HL-60/S4 treated with retinoic acid at 250 ng/mL for 4 days and 3 days (cell line): Measurements from ENCODE around the gene EGFLAM.

Experiments used
- in situ Hi-C: fragments of 300-500 bp; cut with MboI; formaldehyde crosslinking; loops from 2 replicates; pipeline ENCODE4 v1.7.0; 2022; ENCODE audit warnings: low sequenced_read_pairs

Gene EGFLAM

GRCh38 chr5:38258319-38259061 is at the start of gene EGFLAM:
EGFLAM (plus strand) TSS chr5:38258559; CDS start chr5:38258755, 196 bp downstream.
- in situ Hi-C loops = loop anchor here (25.0 kb wide), 1 partner anchor 554 kb away; no protein-coding TSS in a partner anchor

GRCh38 chr5:38208782-38209378 is 49.5 kb upstream of the EGFLAM start:
- in situ Hi-C loops = no loop called here

GRCh38 chr5:38210676-38211353 is 47.5 kb upstream of the EGFLAM start:
- in situ Hi-C loops = no loop called here

- in situ Hi-C loops = no loop called here
These were observed 47.0 kb upstream of the EGFLAM start for GRCh38 chr5:38211354-38211710.

- in situ Hi-C loops = no loop called here
These were observed 46.1 kb upstream of the EGFLAM start for GRCh38 chr5:38212307-38212706.

GRCh38 chr5:38226091-38226490 is 32.3 kb upstream of the EGFLAM start:
- in situ Hi-C loops = no loop called here

- in situ Hi-C loops = no loop called here
These were observed 29.4 kb upstream of the EGFLAM start for GRCh38 chr5:38228914-38229313.

GRCh38 chr5:38234737-38235136 is 23.6 kb upstream of the EGFLAM start:
- in situ Hi-C loops = no loop called here

- in situ Hi-C loops = no loop called here
These were observed 20.7 kb upstream of the EGFLAM start for GRCh38 chr5:38237681-38238080.

- in situ Hi-C loops = no loop called here
These were observed 18.1 kb upstream of the EGFLAM start for GRCh38 chr5:38240212-38240611.

- in situ Hi-C loops = no loop called here
These were observed 16.7 kb upstream of the EGFLAM start for GRCh38 chr5:38241655-38242054.

- in situ Hi-C loops = no loop called here
These were observed 13.1 kb upstream of the EGFLAM start for GRCh38 chr5:38245307-38245706.

GRCh38 chr5:38249301-38249700 is 9.1 kb upstream of the EGFLAM start:
- in situ Hi-C loops = no loop called here

GRCh38 chr5:38249812-38250211 is 8.5 kb upstream of the EGFLAM start:
- in situ Hi-C loops = loop anchor here (25.0 kb wide), 1 partner anchor 562 kb away; no protein-coding TSS in a partner anchor

GRCh38 chr5:38250763-38251448 is 7.5 kb upstream of the EGFLAM start:
- in situ Hi-C loops = loop anchor here (25.0 kb wide), 1 partner anchor 561 kb away; no protein-coding TSS in a partner anchor

GRCh38 chr5:38253759-38254158 is 4.6 kb upstream of the EGFLAM start:
- in situ Hi-C loops = loop anchor here (25.0 kb wide), 1 partner anchor 559 kb away; no protein-coding TSS in a partner anchor

GRCh38 chr5:38257308-38258041 is 884 bp upstream of the EGFLAM start:
- in situ Hi-C loops = loop anchor here (25.0 kb wide), 1 partner anchor 555 kb away; no protein-coding TSS in a partner anchor

- in situ Hi-C loops = loop anchor here (25.0 kb wide), 1 partner anchor 554 kb away; no protein-coding TSS in a partner anchor
These were observed 379 bp upstream of the EGFLAM start for GRCh38 chr5:38258042-38258318.

- in situ Hi-C loops = loop anchor here (25.0 kb wide), 1 partner anchor 553 kb away; no protein-coding TSS in a partner anchor
These were observed 876 bp downstream of the EGFLAM start for GRCh38 chr5:38259062-38259808.

- in situ Hi-C loops = loop anchor here (25.0 kb wide), 1 partner anchor 553 kb away; no protein-coding TSS in a partner anchor
These were observed 1.4 kb downstream of the EGFLAM start for GRCh38 chr5:38259809-38260160.
